GOT3 (cell line): ENCODE data around the gene PON1.

Source experiments
- DNase-seq: peaks from one replicate; lab custom pipeline; 2025; ENCODE audit warnings: mixed read lengths; lab: John Stamatoyannopoulos, UW

Gene PON1

DNA sequence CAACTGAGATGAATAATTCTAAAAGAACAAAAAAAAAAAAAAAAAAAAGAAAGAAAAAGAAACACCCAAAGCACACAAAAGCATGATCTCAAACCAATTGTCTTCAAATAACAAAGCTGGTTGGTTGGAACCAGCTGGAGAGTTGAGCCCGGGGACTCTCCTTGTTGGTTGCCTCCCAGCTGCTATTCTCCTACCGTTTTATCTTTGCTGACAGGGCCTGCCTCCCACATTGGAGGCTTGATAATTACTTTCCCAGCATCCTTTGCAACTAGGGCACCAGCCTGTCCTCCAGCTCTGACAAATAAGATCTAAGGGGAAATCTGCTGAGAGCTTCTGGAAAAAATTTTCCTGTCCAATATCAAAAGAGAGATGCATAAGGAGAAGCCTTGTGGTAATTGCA is 6.8 kb downstream of the PON1 start:
- DNase-seq: no peak

DNA sequence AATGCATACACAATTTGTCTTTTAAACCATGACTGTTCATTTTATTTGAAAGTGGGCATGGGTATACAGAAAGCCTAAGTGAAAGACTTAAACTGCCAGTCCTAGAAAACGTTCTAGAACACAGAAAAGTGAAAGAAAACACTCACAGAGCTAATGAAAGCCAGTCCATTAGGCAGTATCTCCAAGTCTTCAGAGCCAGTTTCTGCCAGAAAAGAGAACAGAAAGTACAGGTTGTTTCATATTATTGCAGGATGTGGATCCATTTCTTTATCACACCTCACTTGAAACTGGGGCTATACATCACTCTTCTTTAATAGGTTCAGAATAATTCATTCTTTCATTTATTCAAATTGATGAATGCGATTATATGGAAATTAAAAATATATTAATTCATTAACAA is 7.7 kb downstream of the PON1 start:
- no peak for DNase-seq

DNA sequence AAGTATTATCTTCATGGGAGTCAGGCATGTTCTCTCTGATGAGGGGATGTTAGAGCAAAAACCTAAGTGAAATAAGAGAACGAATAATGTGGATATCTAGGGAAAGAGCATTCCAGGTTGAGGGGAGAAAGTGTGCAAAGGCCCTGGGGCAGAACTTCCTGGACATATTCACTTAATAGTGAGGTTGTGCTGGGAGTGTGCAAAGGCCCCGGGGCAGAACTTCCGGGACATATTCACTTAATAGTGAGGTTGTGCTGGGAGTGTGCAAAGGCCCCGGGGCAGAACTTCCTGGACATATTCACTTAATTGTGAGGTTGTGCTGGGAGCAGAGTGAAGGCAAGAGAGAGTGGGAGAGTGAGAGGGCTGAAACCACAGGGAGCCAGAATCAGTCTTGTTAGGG is 11.8 kb downstream of the PON1 start:
- no peak for DNase-seq

DNA sequence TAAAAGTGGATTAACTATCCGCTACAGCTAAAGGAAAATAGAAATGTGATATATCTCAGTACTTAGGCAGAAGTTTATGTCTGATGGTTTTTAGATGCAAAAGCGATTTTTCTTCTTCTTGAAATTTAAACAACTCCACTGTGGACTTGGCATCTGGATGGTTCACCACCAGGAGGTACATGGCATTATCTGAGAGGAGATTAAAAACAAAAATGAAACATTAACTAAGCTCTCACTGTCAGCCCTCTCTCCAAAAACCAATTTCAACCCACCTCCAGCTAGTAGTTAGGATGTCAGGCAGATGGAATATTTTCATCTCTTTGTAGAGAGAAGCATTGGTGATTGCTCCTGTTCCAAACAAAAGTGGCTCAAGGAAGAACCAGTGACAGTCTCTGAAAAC is 12.9 kb downstream of the PON1 start:
- DNase-seq: no peak

DNA sequence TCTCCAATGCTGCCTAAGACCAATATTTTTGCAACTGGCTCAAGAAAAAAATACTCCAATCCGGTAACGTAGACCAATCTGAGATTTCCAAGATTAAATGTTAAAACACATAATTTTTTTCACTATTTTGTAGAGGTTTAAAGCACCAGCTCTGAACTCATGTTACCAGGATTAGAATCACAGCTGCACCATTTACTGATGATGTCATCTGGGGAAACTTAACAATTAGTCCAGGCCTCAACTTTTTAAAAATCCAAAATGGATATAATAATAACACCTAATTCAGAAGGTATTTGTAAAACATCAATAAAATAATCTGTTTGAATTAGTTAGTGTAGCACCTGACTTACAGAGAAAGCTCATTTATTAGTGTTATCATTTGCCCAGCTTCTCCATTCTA is 14.4 kb downstream of the PON1 start:
- DNase-seq: no peak

DNA sequence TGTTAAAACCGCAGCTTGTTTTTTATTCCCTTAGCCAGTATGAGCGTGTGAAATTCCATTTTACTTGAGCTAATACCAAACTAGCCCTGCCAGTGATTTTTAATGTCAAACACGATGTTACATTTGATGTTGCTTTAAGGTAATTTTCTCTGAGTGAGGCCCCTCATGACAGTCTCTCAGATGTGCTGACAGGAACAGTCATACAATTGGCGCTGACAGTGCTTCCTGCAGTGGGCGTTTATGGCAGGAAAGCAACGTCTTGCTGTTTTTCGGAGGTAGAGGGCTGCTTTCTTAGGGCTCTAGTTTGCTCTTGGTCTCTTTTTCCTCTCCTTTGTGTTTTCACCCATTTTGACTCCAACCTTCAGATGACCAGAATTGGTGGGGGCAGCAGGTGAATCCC is 19.3 kb downstream of the PON1 start:
- no peak for DNase-seq

DNA sequence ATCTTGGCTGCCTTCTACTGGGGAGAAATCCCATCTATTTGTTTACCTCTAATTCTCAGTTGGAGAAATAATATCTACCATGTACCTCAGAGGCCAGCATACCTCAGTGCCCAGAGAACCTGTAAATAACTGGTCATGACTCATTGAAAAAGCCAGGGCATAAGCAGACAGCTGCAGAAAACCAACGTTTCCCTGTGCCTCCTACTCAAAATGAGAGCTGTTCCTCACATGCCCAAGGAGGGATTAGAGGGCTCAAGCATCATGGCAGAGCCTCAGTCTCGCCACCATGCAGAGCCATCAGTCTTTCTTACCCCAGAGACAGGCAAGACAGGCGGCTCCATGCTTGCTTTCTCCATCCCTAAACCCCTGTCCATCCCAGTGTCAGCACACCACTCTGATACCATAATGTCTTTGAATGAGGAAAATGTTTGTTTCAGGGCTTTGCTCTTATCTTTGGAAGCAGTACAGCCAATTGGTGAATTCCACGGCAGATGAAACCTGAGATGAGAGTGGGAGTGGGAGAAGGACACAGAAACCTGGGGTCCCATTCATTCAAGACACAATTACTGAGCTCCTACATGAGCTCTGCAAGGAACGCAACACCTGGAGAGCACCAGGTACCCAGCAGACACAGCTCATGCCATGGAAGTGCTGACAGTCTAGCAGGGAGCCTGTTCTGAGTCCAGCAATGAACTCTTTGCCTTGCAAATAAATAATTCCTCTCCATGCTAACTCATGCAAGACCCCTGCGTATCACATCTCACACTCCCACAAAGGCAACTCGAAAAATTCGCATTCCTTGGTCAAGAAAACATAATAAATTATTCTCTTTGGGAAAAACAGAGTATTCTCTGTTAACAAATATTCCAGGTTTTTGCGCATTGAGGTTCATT is 21.1 kb downstream of the PON1 start:
- DNase-seq: no peak

DNA sequence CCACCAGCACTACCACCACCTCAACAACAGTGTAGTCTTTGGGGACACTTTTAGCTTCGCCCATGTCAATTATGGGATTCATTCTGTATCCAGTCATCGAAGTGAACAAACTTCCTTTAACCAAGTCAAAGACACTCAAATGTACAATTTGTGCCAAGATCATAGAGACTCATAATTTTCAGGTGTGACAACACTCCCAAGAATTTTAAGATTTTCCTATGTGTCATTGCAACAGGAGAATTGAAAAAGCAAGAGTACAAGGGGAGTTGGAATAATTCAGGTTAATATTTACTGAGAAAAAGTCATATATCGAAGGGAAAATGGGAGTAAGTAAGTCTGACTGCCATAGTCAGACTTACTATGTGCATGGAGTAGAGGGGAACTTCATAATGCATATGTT is 26.2 kb downstream of the PON1 start:
- DNase-seq: no peak

DNA sequence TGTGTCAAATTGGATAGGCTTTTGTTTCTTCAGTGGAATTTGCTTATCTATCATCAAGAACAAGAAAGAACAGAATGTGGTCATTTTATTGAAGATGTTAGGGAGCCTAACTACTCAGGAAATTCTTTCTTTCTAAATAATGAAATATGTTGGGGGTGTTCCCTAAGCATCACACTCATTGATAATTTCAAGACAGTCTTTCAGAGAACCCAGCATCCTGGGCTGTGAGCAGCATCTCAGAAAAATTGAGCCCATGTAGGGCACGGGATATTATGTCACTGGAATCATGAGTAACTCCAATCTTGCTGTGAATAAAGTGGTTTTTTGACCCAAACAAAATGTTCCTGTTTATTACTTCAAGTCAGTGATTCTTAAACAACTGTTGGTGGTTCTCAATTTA is 27.3 kb downstream of the PON1 start:
- no peak for DNase-seq

DNA sequence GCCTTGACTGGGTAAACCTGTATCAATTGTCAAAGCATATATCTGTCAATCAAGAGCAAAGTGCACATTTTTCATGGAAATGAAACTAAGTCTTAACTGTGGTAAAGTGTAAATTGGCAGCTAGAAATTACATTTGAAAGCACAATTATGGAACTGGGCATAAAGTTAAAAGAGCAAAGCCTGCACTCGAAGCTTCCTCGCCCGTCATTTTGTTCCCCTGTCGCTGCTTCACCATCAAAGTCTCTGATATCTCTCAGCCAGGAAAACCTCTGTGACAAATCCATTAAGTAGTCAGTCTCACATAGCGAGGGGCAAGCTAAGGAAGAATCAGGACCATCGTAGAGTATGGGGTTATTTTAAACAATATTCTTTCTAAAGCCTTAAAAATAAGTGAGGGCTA is 27.9 kb downstream of the PON1 start:
- no peak for DNase-seq

DNA sequence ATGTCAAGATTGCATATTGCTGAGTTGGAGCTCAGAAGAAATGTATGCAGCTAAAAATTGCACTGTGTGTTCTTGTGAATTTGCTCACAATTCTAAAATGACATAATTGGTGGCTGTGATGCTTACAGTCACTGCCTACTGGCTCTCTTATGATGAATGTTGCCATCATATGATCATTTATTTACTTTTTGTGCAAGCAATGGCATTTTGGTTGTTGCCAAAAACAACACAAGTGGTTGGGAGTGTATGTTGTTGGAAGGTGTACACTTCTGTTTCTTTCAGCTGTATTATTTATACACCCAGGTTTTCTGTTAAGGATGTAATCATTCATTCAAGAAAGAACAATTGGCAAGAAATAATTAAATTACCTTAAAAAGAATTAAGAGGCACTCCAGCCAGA is 28.9 kb downstream of the PON1 start:
- DNase-seq: no peak

DNA sequence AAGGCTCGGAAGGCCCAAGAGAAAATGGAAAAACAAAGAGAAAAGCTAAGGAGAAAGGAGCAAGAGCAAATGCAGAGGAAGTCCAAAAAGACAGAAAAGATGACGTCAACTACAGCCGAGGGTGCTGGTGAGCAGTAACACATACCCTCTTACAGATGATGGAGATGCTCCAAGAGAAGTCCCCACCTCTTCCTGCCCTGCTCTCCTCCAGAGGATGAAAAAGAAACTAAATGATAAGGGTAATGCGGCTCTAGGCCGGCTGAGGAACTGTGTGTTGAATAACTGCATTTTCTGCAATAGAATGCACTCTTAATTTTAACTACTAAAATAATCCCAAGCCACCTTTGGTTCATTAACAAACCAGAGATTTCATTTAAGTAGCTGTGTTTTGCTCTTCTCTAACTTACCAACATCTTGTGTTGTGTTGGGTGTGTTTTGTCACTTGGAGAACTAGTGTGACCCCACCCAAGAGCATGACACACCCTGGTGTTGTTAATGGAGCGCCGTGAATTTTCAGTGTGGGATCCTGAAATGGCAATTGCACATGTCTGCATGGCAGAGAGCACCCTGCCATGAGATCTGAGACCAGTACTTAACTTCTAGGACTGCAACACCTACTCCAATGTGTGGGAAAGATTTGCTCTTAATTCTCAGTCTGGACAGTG is 34.0 kb downstream of the PON1 start:
- DNase-seq: no peak

DNA sequence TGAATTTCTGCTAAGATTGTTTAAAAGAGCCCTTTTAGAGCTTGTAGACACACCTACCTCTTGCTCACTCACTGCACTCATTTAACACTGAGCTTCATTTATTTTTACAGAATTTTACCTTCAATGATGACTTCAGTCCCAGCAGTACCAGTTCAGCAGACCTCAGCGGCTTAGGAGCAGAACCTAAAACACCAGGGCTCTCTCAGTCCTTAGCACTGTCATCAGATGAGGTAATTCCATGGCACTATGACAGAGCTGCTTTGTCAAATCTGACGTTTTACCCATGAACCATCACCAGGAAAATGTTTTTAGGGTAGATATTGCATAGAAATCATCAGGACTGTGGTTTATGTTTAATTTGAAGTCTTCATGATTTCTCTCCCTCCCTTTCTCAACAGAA is 38.2 kb downstream of the PON1 start:
- no peak for DNase-seq

DNA sequence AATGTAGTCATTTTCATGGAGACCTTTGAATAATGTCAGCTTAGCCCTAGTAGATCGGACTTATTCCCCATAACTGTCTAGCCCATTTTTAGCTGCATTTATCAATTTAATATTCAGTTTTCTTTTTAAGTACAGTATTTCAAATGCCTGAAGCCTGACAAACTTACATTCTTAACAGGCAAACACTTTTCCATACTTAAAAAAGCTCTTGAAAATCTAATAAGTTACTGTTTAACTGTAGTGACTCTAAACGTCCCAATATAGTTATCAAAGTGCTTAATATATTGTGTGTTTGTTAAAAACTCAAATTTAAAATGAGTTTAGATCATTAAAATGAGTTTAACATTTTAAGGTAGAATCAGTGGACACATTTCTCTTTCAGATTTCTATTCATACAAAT is 44.9 kb downstream of the PON1 start:
- no peak for DNase-seq

DNA sequence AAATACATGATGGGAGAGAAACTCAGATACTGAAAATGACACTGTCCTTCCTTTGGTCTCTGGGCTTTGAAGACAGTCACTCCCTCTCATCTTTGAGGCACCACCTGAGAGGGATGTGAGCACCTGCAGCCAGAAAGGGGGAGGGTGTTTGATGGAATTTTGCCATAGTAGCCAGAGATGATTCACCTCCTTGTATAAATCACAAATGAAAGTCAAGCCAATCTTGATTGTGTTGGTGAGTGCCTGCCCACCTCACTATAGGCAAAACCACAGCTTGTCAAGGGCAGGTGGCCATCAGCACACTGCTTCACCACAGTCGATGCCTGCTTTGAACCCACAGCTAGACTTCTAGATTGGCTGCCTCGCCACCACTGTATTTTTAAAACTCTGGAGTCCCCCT is 48.2 kb downstream of the PON1 start:
- DNase-seq: no peak

DNA sequence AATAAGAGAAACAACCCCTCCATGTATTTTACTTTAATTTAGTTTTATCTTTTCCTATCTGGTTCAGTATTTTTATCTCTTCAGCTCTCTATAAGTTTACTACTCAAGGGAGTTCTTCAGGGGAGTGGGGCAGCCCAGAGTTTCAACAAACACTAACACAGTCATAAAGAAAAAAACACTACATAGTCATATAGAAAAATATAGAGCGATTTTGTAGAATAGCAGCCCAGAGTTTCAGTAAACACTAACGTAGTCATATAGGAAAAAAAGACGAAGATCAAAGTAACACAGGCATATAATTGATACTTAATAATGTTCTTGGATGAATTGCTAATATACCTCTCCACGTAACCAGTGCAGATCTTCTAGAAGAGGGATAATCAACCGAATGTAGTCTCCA is 54.7 kb downstream of the PON1 start:
- no peak for DNase-seq

DNA sequence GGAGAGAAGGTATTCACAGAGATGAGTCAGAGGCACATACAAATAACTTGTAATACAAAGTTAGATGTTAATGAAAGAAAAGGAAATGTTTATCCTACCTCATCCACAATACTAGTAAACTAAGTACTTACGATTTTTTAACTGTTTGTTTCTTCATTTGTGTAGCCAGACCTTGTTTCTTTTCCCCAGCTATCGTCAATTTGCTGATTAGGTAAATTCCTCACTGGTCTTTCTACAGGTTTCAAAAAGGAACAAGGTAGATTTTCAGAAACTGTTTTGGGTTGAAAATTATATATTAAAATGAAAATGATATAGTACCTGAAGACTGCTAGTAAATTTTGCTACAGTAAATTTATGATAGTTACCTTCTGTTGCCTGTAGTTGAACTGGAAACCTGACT is 56.6 kb downstream of the PON1 start:
- DNase-seq: no peak

DNA sequence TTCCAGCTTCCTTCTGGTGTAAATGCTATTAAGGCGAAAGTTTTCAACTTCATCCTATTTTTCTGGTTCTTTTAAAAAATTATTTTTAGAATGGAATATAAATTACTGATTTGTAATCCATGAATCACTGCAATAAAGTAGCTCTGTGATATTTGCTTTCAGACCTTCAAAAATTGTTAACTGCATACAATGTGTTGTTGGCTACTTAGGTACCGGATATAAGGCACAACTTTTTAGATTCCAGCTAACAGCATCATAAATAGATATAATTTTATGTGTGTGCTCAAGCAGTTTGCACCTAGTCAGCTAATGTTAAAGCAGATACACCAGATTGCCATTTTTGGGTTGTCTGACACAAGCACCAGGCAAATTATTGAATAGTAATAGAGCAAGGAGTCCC is 58.7 kb downstream of the PON1 start:
- DNase-seq: no peak

DNA sequence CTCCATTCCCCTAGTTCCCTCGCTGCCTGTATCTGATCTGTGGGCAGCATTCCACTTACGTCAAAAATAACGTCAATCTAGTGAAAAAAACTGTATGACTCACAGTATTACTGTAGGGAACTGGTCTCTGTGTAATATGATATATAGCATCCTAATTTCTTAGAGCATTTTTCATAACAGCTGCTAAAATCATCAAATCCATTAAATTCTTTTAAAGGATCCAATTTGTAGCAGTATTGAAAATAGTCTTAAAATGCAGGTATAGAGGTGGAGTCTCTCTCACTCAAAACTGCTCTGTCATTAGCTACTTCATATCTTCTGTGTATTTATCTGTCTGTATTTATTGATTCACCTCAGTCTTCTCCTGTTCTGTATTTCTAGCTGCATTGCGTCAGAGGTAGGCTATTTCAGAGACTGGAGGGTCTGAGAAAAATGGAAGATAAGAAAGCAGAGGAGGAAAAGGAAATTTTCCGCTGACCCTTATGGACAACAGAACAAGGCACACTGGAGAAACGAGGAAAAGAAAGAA is 59.9 kb downstream of the PON1 start:
- DNase-seq: no peak

DNA sequence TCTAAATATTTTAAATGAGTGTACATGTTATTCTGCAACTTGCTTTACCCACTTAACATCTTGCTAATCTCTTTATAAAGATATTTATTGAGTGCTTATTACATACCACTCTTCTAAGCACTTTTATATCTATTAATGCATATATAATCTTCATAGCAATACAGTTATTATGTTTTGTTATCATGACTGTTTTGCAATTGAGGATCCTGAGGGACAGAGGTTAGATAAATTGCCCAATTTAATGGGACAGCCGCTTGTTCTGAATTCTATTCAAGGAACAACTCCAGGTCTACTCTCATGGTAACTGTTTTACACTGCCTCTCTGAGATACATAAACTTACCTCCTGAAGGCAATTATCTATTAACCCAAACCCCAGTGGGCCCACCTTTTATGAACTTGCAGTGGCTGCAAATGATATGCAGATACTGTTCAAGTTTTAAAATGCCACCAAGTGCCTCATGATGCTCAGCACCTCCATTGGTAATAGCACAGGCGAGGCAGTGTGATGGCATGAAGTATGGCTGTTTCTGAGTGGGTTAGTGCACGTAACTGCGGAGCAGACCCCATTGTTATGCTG is 60.5 kb downstream of the PON1 start:
- no peak for DNase-seq

DNA sequence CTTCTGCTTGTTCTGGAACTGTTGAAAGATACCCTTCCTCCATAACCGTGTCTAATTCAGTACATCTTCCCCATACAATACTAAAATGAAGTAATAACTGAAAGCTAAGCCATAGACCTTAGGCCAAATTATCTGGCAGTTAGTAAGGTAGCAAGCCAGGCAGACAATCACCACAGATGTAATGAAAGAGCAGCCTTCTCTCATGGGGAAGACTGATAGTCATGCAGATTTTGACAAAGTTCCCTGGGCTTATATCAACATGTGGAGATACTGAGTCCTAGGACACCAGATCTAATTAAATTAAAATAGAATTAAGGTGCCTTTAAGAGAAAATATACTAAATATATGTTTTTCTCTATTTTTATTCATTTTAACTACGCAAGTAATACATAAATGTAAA is 61.5 kb downstream of the PON1 start:
- no peak for DNase-seq

DNA sequence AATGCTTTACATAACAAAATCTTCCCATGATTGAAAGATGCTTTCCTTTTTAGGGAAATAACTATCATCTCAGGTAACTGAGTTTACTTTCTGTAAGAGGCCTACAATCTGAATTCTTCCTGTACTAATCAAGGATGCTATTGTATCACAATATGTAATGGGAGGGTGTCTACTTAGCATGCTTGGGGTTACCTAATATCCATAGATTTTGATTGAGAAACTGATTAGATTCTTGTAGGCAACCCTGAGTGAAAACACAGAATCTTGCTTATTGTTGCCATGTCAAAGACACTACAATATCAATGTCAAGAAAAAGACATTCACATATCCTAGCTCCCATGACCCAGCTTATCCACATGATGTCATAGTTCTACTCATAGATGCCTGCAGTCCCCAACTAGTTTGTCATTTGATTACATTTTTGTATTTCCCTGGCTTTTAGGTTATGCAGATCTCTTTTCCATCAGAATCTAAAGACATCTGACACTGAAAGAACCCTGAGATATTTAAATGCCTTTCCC is 62.4 kb downstream of the PON1 start:
- no peak for DNase-seq

DNA sequence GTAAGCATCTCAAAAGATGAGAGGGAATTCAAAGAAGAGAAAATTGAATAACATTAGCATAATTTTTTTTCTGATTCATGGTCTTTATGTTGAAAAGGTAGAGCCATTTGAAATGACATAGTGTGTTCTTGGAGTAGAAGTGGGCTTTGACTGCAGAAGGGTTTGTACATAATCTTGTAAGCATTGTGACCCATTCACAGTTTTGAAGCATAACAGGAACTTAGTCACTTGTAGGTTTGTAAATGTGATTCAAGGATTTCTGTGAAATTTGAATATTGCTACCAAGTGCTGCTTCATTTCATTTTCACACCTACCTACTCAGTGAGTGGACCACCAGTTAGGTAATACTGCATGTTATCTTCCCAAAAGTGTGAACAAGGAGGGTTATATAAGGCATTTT is 68.6 kb downstream of the PON1 start:
- no peak for DNase-seq
